Measurements from ENCODE around the gene PIGT. TPM values are rescaled to one million over a fixed set of nuclear protein-coding genes. Genes with fewer than 3 reads are reported as not detected.

Gene PIGT
- total RNA-seq, 1 donor from 2014 or later = 74.5 TPM

- H3K4me1 Mint-ChIP-seq = no peaks in the 10 kb centered on the region
- H3K9me3 Mint-ChIP-seq = no peaks in the 10 kb centered on the region
- DNase-seq (no peak), ATAC-seq (ENCODE audit: low read depth) (no peak)
- H3K36me3 Mint-ChIP-seq (ENCODE audit: low read depth) = peaks cover 65% of the 10 kb centered on the region
- intact Hi-C loops (cut with micrococcal nuclease) = no loop called here
- TF ChIP-seq CTCF (IDR thresholded peaks at IDR 0.05) = no peak
- ChIA-PET CTCF (interaction anchor here (1.7 to 2.6 kb wide), 2 partner anchors 10 to 53 kb away, joined by 4 to 16 read pairs; no protein-coding TSS in a partner anchor), POLR2A (no interaction called here)
- no peak overlapping the region for H3K27ac Mint-ChIP-seq
- no peak overlapping the region for H3K4me3 Mint-ChIP-seq
- H3K27me3 Mint-ChIP-seq = no peaks in the 10 kb centered on the region
Observed at GRCh38 chr20:45426320-45427016, 10.5 kb downstream of the PIGT start.

GRCh38 chr20:45427236-45428149, 11.6 kb downstream of the PIGT start:
- intact Hi-C loops (cut with micrococcal nuclease) = no loop called here
- CTCF ChIA-PET = interaction anchor here (1.0 to 2.6 kb wide), 3 partner anchors 9 to 58 kb away, joined by 4 to 16 read pairs (median 4); no protein-coding TSS in a partner anchor
- POLR2A ChIA-PET = interaction anchor here (0.6 kb wide), 1 partner anchor 12 kb away, joined by 3 read pairs; the partner anchor contains the start of gene PIGT
- H3K36me3 Mint-ChIP-seq (ENCODE audit: low read depth) = peaks cover 58% of the 10 kb centered on the region
- TF ChIP-seq CTCF (IDR thresholded peaks at IDR 0.05) = no peak
- H3K4me3 Mint-ChIP-seq = no peak overlapping the region
- H3K4me1 Mint-ChIP-seq = peaks cover 7% of the 10 kb centered on the region
- ATAC-seq (ENCODE audit: low read depth) = no peak
- H3K27me3 Mint-ChIP-seq = no peaks in the 10 kb centered on the region
- H3K9me3 Mint-ChIP-seq = no peaks in the 10 kb centered on the region
- no peak overlapping the region for H3K27ac Mint-ChIP-seq
- no peak for DNase-seq

GRCh38 chr20:45429618-45430017, 13.7 kb downstream of the PIGT start:
- CTCF ChIA-PET = interaction anchor here (0.6 to 12.6 kb wide), 2 partner anchors 60 to 117 kb away, joined by 3 to 534 read pairs; partner anchors contain the start of genes SYS1 and TP53TG5
- POLR2A ChIA-PET = interaction anchor here (0.9 to 1.0 kb wide), 2 partner anchors 14 to 66 kb away, joined by 3 to 4 read pairs; partner anchors contain the start of genes PIGT and SYS1
- intact Hi-C loops (cut with micrococcal nuclease) = no loop called here
- H3K4me3 Mint-ChIP-seq = no peak overlapping the region
- H3K4me1 Mint-ChIP-seq = peaks cover 22% of the 10 kb centered on the region
- no peak for TF ChIP-seq CTCF (IDR thresholded peaks at IDR 0.05)
- DNase-seq (no peak), ATAC-seq (ENCODE audit: low read depth) (no peak)
- H3K27me3 Mint-ChIP-seq = no peaks in the 10 kb centered on the region
- no peaks in the 10 kb centered on the region for H3K9me3 Mint-ChIP-seq
- peaks cover 41% of the 10 kb centered on the region for H3K36me3 Mint-ChIP-seq (ENCODE audit: low read depth)
- no peak overlapping the region for H3K27ac Mint-ChIP-seq

GRCh38 chr20:45432294-45432693, 16.4 kb downstream of the PIGT start:
- Mint-ChIP-seq H3K4me1 (peaks cover 40% of the 10 kb centered on the region), H3K4me3 (peak overlapping the region; percentile 33), H3K36me3 (ENCODE audit: low read depth) (peaks cover 16% of the 10 kb centered on the region), H3K9me3 (no peaks in the 10 kb centered on the region), H3K27ac (peak overlapping the region; percentile 82), H3K27me3 (no peaks in the 10 kb centered on the region)
- no peak for TF ChIP-seq CTCF (IDR thresholded peaks at IDR 0.05)
- POLR2A ChIA-PET = interaction anchor here (1.1 to 1.6 kb wide), 4 partner anchors 13 to 70 kb away, joined by 3 to 6 read pairs (median 4); partner anchors contain the start of gene PIGT
- DNase-seq = no peak
- intact Hi-C loops (cut with micrococcal nuclease) = loop anchor here (1.0 kb wide), 3 partner anchors 16 to 69 kb away; partner anchors contain the start of genes PIGT and SYS1
- peak; percentile 74 for ATAC-seq (ENCODE audit: low read depth)
- CTCF ChIA-PET = interaction anchor here (12.6 kb wide), 1 partner anchor 62 kb away, joined by 534 read pairs; the partner anchor contains the start of genes SYS1 and TP53TG5

Data from activated B cell treated with CpG ODN at 0.5 μM for 24 hours (primary cell).